NB4 (cell line): ENCODE data around the gene NUP210.

Experiments used
- DNase-seq: peaks from one replicate; pipeline ENCODE4 v3.0.0; 2010; ENCODE audit warnings: low read depth
- H3K4me3 ChIP-seq: one replicate; pipeline ENCODE4 v1.5.1; 2011; ENCODE audit warnings: mild to moderate bottlenecking, low read depth, low read length, moderate library complexity
- MYC ChIP-seq: IDR thresholded peaks from 2 replicates; pipeline ENCODE4 v1.6.1; 2011; ENCODE audit warnings: low read depth, low read length
- POLR2A ChIP-seq: IDR thresholded peaks from 2 replicates; pipeline ENCODE4 v1.6.1; 2011; ENCODE audit warnings: mild to moderate bottlenecking; ENCODE audit not compliant: insufficient read length; ENCODE audit errors: extremely low read depth
- TF ChIP-seq, protein P1 (sequence below): IDR thresholded peaks from one replicate; pipeline ENCODE4 v1.5.1; 2012; ENCODE audit warnings: low read depth, low read length
- TF ChIP-seq, protein P2 (sequence below): IDR thresholded peaks from 2 replicates; pipeline ENCODE4 v1.6.1; 2011; ENCODE audit warnings: low read depth, low read length

NUP210 gene

DNA sequence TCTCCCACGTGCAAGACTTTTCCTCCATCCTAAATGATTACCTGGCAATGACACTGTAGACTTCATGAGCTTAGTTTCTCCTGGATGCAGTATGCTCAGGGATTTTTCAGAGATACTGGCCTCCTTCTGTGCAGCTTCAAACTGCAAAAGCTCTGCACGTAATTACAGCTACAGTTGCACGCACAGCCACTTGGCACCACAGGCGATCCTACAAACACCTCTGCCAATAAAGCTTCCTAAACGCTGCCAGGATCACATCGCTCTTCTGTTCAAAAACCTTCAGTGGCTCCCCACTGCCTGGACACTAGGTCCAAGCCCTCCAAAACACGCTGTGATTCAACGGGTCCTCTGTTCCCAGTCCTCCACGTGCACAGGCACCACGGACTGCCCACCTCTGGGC, 49.5 kb downstream of the NUP210 start:
- TF ChIP-seq, protein P1, sequence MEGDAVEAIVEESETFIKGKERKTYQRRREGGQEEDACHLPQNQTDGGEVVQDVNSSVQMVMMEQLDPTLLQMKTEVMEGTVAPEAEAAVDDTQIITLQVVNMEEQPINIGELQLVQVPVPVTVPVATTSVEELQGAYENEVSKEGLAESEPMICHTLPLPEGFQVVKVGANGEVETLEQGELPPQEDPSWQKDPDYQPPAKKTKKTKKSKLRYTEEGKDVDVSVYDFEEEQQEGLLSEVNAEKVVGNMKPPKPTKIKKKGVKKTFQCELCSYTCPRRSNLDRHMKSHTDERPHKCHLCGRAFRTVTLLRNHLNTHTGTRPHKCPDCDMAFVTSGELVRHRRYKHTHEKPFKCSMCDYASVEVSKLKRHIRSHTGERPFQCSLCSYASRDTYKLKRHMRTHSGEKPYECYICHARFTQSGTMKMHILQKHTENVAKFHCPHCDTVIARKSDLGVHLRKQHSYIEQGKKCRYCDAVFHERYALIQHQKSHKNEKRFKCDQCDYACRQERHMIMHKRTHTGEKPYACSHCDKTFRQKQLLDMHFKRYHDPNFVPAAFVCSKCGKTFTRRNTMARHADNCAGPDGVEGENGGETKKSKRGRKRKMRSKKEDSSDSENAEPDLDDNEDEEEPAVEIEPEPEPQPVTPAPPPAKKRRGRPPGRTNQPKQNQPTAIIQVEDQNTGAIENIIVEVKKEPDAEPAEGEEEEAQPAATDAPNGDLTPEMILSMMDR = no peak
- no peak for TF ChIP-seq MYC
- TF ChIP-seq, protein P2, sequence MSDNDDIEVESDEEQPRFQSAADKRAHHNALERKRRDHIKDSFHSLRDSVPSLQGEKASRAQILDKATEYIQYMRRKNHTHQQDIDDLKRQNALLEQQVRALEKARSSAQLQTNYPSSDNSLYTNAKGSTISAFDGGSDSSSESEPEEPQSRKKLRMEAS = no peak
- no peak for TF ChIP-seq POLR2A
- DNase-seq = no peak
- no peak overlapping the region for H3K4me3 ChIP-seq

DNA sequence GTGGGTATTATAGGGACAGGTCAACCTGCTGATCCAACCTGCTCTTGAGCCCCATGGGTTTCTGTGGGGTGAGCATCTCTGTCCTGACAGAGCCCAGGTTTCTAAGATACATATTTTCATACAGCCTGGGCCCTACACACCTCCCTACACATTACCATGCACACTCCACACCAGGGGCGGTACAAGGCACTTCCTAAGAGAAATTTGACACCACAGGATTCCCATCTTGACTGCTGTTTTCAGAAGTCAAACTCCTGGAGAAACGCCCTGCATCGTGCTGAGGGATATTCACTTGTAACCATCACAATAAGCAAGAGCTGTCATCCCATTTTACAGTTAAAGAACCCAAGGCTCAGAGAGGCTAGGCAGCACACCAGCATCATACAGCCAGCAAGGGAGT, 50.1 kb downstream of the NUP210 start:
- TF ChIP-seq MYC = no peak
- TF ChIP-seq POLR2A = no peak
- TF ChIP-seq, protein P1 = no peak
- TF ChIP-seq, protein P2 = no peak
- DNase-seq = no peak
- no peak overlapping the region for H3K4me3 ChIP-seq

DNA sequence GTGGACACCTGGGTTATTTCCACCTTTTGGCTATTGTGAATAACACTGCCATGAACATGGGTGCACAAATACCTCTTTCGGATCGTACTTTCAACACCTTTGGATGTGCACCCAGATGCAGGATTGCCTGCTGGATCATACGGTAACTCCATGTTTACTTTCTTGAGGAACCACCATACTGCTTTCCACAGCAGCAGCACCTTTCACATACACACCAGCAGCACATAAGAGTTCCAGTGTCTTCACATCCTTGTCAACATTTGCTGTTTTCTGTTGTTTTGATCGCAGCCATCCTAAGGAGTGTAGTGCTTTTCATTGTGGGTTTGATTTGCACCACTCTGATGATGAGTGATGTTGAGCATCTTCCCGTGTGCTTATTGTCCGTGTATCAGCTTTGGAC, 51.3 kb downstream of the NUP210 start:
- TF ChIP-seq MYC (no peak), POLR2A (no peak)
- TF ChIP-seq, protein P2 = no peak
- TF ChIP-seq, protein P1 = no peak
- no peak overlapping the region for H3K4me3 ChIP-seq
- DNase-seq = no peak

DNA sequence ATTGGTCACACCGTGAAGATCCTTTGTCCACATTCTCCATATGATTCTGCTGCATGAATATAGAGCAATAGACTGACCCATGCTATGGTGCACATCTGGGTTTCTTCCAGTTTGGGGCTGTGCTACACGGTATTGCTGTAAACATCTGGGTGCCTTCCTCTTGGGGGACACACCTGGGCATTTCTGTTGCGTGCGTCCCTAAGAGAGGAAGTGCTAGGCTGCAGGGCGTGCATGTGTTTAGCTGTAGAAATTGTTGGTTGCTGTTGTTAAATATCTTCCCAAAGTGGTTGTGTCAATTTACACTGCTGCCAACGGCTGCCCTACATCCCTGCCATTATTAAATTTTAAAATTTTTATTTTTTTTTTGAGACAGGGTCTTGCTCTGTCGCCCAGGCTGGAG, 52.4 kb downstream of the NUP210 start:
- no peak for TF ChIP-seq MYC
- TF ChIP-seq, protein P2 = no peak
- TF ChIP-seq, protein P1 = no peak
- no peak for TF ChIP-seq POLR2A
- DNase-seq = no peak

DNA sequence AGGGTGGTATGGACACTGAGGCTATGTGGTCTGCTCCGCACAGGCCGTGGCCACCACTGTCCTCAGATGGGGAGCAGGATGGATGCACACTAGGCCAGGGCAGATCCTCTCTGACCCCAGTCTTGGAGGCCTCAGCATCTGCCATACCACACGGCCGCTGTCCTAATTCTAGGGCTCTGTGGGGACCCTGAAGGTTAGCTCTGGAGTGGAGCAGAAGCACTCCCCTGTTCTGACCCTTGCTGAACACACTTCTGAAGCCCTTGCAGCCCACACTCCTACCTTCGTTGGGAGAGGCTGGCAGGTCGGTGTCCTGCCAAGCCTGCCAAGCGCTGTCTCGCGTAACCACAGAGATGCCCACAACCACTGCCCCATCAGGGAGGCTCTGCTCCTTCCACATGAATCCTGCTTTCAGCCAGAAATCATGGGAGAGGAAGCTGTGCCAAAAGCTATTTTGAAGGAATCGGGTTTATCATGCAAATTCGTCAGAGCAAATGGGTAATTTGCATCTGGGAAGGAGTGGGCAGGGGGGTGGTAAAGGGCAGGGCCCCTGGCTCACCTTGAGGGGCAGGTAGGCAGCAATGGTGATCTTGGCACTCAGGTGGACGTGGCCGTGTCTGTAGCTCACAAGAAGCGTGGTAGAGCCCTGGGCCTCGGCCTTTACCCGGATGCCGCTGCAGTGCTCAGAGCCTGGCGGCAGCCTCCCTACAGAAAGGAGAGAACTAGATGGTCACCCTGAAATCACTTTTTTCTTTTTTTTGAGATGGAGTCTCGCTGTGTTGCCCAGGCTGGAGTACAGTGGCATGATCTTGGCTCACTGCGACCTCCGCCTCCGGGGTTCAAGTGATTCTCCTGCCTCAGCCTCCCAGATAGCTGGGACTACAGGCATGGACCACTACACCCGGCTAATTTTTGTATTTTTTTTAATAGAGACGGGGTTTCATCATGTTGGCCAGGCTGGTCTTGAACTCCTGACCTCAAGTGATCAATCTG, 54.4 kb downstream of the NUP210 start:
- TF ChIP-seq, protein P2 = no peak
- TF ChIP-seq, protein P1 = no peak
- no peak for TF ChIP-seq POLR2A
- TF ChIP-seq MYC = no peak
- no peak for DNase-seq
- H3K4me3 ChIP-seq = no peak overlapping the region

More for the DNA sequence above, 52.4 kb downstream of the NUP210 start:
- no peak overlapping the region for H3K4me3 ChIP-seq
